ENCODE results near the gene WNT5A.
"Not testable (repeated sequence)": the region's sequence is repeated elsewhere in the genome, so short reads cannot be mapped to it uniquely, and the experiment has no call there.

WNT5A gene

GRCh38 chr3:55505776-55506175 is 18.7 kb upstream of the WNT5A start:
- no peak overlapping the region for H3K4me3 ChIP-seq (ENCODE audit: extremely low read depth, insufficient read depth, low read length, poor library complexity, severe bottlenecking)
- whole genome bisulfite sequencing, 2 experiments (ENCODE audit: insufficient coverage in 2 of 2), result 92 to 96% methylated on average over 2 to 4 of the region's 4 CpGs
- no peaks in the 10 kb centered on the region for H3K9me3 ChIP-seq (ENCODE audit: control insufficient read depth, low read length)
- H3K36me3 ChIP-seq (ENCODE audit: control insufficient read depth, insufficient read depth, low read length), result no peaks in the 10 kb centered on the region
- H3K27ac ChIP-seq (ENCODE audit: low read depth, low read length, severe bottlenecking), result no peak overlapping the region
- no peaks in the 10 kb centered on the region for H3K4me1 ChIP-seq (ENCODE audit: control insufficient read depth, insufficient read depth, low read length, poor library complexity, severe bottlenecking)

GRCh38 chr3:55505102-55505501 is 18.0 kb upstream of the WNT5A start:
- H3K4me3 ChIP-seq (ENCODE audit: extremely low read depth, insufficient read depth, low read length, poor library complexity, severe bottlenecking); H3K27ac ChIP-seq (ENCODE audit: low read depth, low read length, severe bottlenecking); H3K4me1 ChIP-seq (ENCODE audit: control insufficient read depth, insufficient read depth, low read length, poor library complexity, severe bottlenecking); H3K9me3 ChIP-seq (ENCODE audit: control insufficient read depth, low read length); H3K36me3 ChIP-seq (ENCODE audit: control insufficient read depth, insufficient read depth, low read length): not testable (repeated sequence)
- WGBS, 2 experiments (ENCODE audit: insufficient coverage in 2 of 2), result 60% methylated on average over 2 of the region's 6 CpGs; no CpG with 5 or more reads in 1 of the 2 experiments

GRCh38 chr3:55501905-55502304 is 14.8 kb upstream of the WNT5A start:
- H3K4me1 ChIP-seq (ENCODE audit: control insufficient read depth, insufficient read depth, low read length, poor library complexity, severe bottlenecking), result no peaks in the 10 kb centered on the region
- H3K27ac ChIP-seq (ENCODE audit: low read depth, low read length, severe bottlenecking), result no peak overlapping the region
- no peaks in the 10 kb centered on the region for H3K9me3 ChIP-seq (ENCODE audit: control insufficient read depth, low read length)
- H3K36me3 ChIP-seq (ENCODE audit: control insufficient read depth, insufficient read depth, low read length), result no peaks in the 10 kb centered on the region
- H3K4me3 ChIP-seq (ENCODE audit: extremely low read depth, insufficient read depth, low read length, poor library complexity, severe bottlenecking), result no peak overlapping the region
- WGBS, 2 experiments (ENCODE audit: insufficient coverage in 2 of 2), result 88 to 100% methylated on average over 1 to 3 of the region's 3 CpGs

- H3K27ac ChIP-seq (ENCODE audit: low read depth, low read length, severe bottlenecking), result no peak overlapping the region
- no peaks in the 10 kb centered on the region for H3K9me3 ChIP-seq (ENCODE audit: control insufficient read depth, low read length)
- 72 to 87% methylated on average over 2 to 3 of the region's 5 CpGs for WGBS, 2 experiments (ENCODE audit: insufficient coverage in 2 of 2)
- no peaks in the 10 kb centered on the region for H3K4me1 ChIP-seq (ENCODE audit: control insufficient read depth, insufficient read depth, low read length, poor library complexity, severe bottlenecking)
- H3K36me3 ChIP-seq (ENCODE audit: control insufficient read depth, insufficient read depth, low read length), result no peaks in the 10 kb centered on the region
- no peak overlapping the region for H3K4me3 ChIP-seq (ENCODE audit: extremely low read depth, insufficient read depth, low read length, poor library complexity, severe bottlenecking)
Measured at GRCh38 chr3:55500555-55501330, 13.6 kb upstream of the WNT5A start.

GRCh38 chr3:55498520-55498919 is 11.4 kb upstream of the WNT5A start:
- Histone ChIP-seq H3K9me3 (ENCODE audit: control insufficient read depth, low read length) (no peaks in the 10 kb centered on the region), H3K4me3 (ENCODE audit: extremely low read depth, insufficient read depth, low read length, poor library complexity, severe bottlenecking) (no peak overlapping the region), H3K4me1 (ENCODE audit: control insufficient read depth, insufficient read depth, low read length, poor library complexity, severe bottlenecking) (no peaks in the 10 kb centered on the region), H3K27ac (ENCODE audit: low read depth, low read length, severe bottlenecking) (no peak overlapping the region), H3K36me3 (ENCODE audit: control insufficient read depth, insufficient read depth, low read length) (no peaks in the 10 kb centered on the region)
- 100% methylated on average over 2 of the region's 4 CpGs; no CpG with 5 or more reads in 1 of the 2 experiments for WGBS, 2 experiments (ENCODE audit: insufficient coverage in 2 of 2)

- Histone ChIP-seq H3K36me3 (ENCODE audit: control insufficient read depth, insufficient read depth, low read length) (no peaks in the 10 kb centered on the region), H3K4me1 (ENCODE audit: control insufficient read depth, insufficient read depth, low read length, poor library complexity, severe bottlenecking) (no peaks in the 10 kb centered on the region), H3K9me3 (ENCODE audit: control insufficient read depth, low read length) (no peaks in the 10 kb centered on the region), H3K4me3 (ENCODE audit: extremely low read depth, insufficient read depth, low read length, poor library complexity, severe bottlenecking) (no peak overlapping the region), H3K27ac (ENCODE audit: low read depth, low read length, severe bottlenecking) (no peak overlapping the region)
Measured at GRCh38 chr3:55497250-55497649, 10.1 kb upstream of the WNT5A start.

GRCh38 chr3:55494976-55495375 is 7.9 kb upstream of the WNT5A start:
- H3K27ac ChIP-seq (ENCODE audit: low read depth, low read length, severe bottlenecking), result no peak overlapping the region
- 100% methylated on average over 1 of the region's 2 CpGs for WGBS, 2 experiments (ENCODE audit: insufficient coverage in 2 of 2)
- no peaks in the 10 kb centered on the region for H3K36me3 ChIP-seq (ENCODE audit: control insufficient read depth, insufficient read depth, low read length)
- peaks cover 8% of the 10 kb centered on the region for H3K4me1 ChIP-seq (ENCODE audit: control insufficient read depth, insufficient read depth, low read length, poor library complexity, severe bottlenecking)
- H3K9me3 ChIP-seq (ENCODE audit: control insufficient read depth, low read length), result no peaks in the 10 kb centered on the region
- H3K4me3 ChIP-seq (ENCODE audit: extremely low read depth, insufficient read depth, low read length, poor library complexity, severe bottlenecking), result no peak overlapping the region

- Histone ChIP-seq H3K27ac (ENCODE audit: low read depth, low read length, severe bottlenecking) (no peak overlapping the region), H3K4me3 (ENCODE audit: extremely low read depth, insufficient read depth, low read length, poor library complexity, severe bottlenecking) (no peak overlapping the region), H3K9me3 (ENCODE audit: control insufficient read depth, low read length) (no peaks in the 10 kb centered on the region), H3K36me3 (ENCODE audit: control insufficient read depth, insufficient read depth, low read length) (no peaks in the 10 kb centered on the region), H3K4me1 (ENCODE audit: control insufficient read depth, insufficient read depth, low read length, poor library complexity, severe bottlenecking) (peaks cover 21% of the 10 kb centered on the region)
- WGBS, 2 experiments (ENCODE audit: insufficient coverage in 2 of 2), result 89 to 94% methylated on average over 3 to 5 of the region's 5 CpGs
Measured at GRCh38 chr3:55492976-55493375, 5.9 kb upstream of the WNT5A start.

GRCh38 chr3:55491296-55491816 is 4.2 kb upstream of the WNT5A start:
- Histone ChIP-seq H3K36me3 (ENCODE audit: control insufficient read depth, insufficient read depth, low read length) (no peaks in the 10 kb centered on the region), H3K9me3 (ENCODE audit: control insufficient read depth, low read length) (no peaks in the 10 kb centered on the region), H3K27ac (ENCODE audit: low read depth, low read length, severe bottlenecking) (no peak overlapping the region), H3K4me1 (ENCODE audit: control insufficient read depth, insufficient read depth, low read length, poor library complexity, severe bottlenecking) (peaks cover 21% of the 10 kb centered on the region), H3K4me3 (ENCODE audit: extremely low read depth, insufficient read depth, low read length, poor library complexity, severe bottlenecking) (no peak overlapping the region)
- 87 to 91% methylated on average over 4 to 5 of the region's 7 CpGs for WGBS, 2 experiments (ENCODE audit: insufficient coverage in 2 of 2)

GRCh38 chr3:55490276-55490913 is 3.3 kb upstream of the WNT5A start:
- H3K4me1 ChIP-seq (ENCODE audit: control insufficient read depth, insufficient read depth, low read length, poor library complexity, severe bottlenecking), result peaks cover 21% of the 10 kb centered on the region
- no peak overlapping the region for H3K4me3 ChIP-seq (ENCODE audit: extremely low read depth, insufficient read depth, low read length, poor library complexity, severe bottlenecking)
- no peaks in the 10 kb centered on the region for H3K9me3 ChIP-seq (ENCODE audit: control insufficient read depth, low read length)
- 64 to 88% methylated on average over 1 of the region's 3 CpGs for WGBS, 2 experiments (ENCODE audit: insufficient coverage in 2 of 2)
- no peaks in the 10 kb centered on the region for H3K36me3 ChIP-seq (ENCODE audit: control insufficient read depth, insufficient read depth, low read length)
- H3K27ac ChIP-seq (ENCODE audit: low read depth, low read length, severe bottlenecking), result no peak overlapping the region

GRCh38 chr3:55489798-55490132 is 2.7 kb upstream of the WNT5A start:
- 10 to 18% methylated on average over 3 to 7 of the region's 17 CpGs for WGBS, 2 experiments (ENCODE audit: insufficient coverage in 2 of 2)
- Histone ChIP-seq H3K9me3 (ENCODE audit: control insufficient read depth, low read length) (no peaks in the 10 kb centered on the region), H3K27ac (ENCODE audit: low read depth, low read length, severe bottlenecking) (peak overlapping the region; percentile 23), H3K36me3 (ENCODE audit: control insufficient read depth, insufficient read depth, low read length) (no peaks in the 10 kb centered on the region), H3K4me3 (ENCODE audit: extremely low read depth, insufficient read depth, low read length, poor library complexity, severe bottlenecking) (peak overlapping the region; percentile 82), H3K4me1 (ENCODE audit: control insufficient read depth, insufficient read depth, low read length, poor library complexity, severe bottlenecking) (peaks cover 21% of the 10 kb centered on the region)
